ENCODE results near the gene UBE2I.
A peak's percentile ranks its signal among the peaks of the same experiment; 100 is the strongest.

UBE2I gene

GRCh38 chr16:1308036-1308976 is 1.1 kb upstream of the UBE2I start:
- Histone ChIP-seq H3K4me3 (ENCODE audit: low read depth, low read length) (peak overlapping the region; percentile 43), H3K27ac (peak overlapping the region; percentile 100), H3K36me3 (replicated peaks) (peaks cover 6% of the 10 kb centered on the region), H3K27me3 (replicated peaks) (no peaks in the 10 kb centered on the region)
- no peak for DNase-seq
- TF ChIP-seq CTCF (IDR thresholded peaks at IDR 0.05; ENCODE audit: low read depth, low read length, missing control alignments) = no peak
- in situ Hi-C loops (cut with HindIII; ENCODE audit: low pct_ligation_motif_present, low sequenced_read_pairs) = no loop called here

GRCh38 chr16:1309888-1310831 is 724 bp downstream of the UBE2I start:
- in situ Hi-C loops (cut with HindIII; ENCODE audit: low pct_ligation_motif_present, low sequenced_read_pairs) = no loop called here
- TF ChIP-seq CTCF (IDR thresholded peaks at IDR 0.05; ENCODE audit: low read depth, low read length, missing control alignments) = no peak
- peak; percentile 12 for DNase-seq

GRCh38 chr16:1310832-1311200 is 1.4 kb downstream of the UBE2I start:
- no peaks in the 10 kb centered on the region for H3K27me3 ChIP-seq (replicated peaks)
- in situ Hi-C loops (cut with HindIII; ENCODE audit: low pct_ligation_motif_present, low sequenced_read_pairs) = no loop called here
- no peak for TF ChIP-seq CTCF (IDR thresholded peaks at IDR 0.05; ENCODE audit: low read depth, low read length, missing control alignments)
- H3K36me3 ChIP-seq (replicated peaks) = peaks cover 25% of the 10 kb centered on the region
- peak overlapping the region; percentile 30 for H3K27ac ChIP-seq
- DNase-seq = no peak
- H3K4me3 ChIP-seq (ENCODE audit: low read depth, low read length) = peak overlapping the region; percentile 77

More at GRCh38 chr16:1309888-1310831, 724 bp downstream of the UBE2I start:
- Histone ChIP-seq H3K36me3 (replicated peaks) (peaks cover 19% of the 10 kb centered on the region), H3K4me3 (ENCODE audit: low read depth, low read length) (peak overlapping the region; percentile 77), H3K27me3 (replicated peaks) (no peaks in the 10 kb centered on the region), H3K27ac (peak overlapping the region; percentile 30)

- TF ChIP-seq CTCF (IDR thresholded peaks at IDR 0.05; ENCODE audit: low read depth, low read length, missing control alignments) = no peak
- DNase-seq = no peak
- Histone ChIP-seq H3K27ac (no peak overlapping the region), H3K36me3 (replicated peaks) (peaks cover 30% of the 10 kb centered on the region), H3K4me3 (ENCODE audit: low read depth, low read length) (peak overlapping the region; percentile 77), H3K27me3 (replicated peaks) (no peaks in the 10 kb centered on the region)
- in situ Hi-C loops (cut with HindIII; ENCODE audit: low pct_ligation_motif_present, low sequenced_read_pairs) = no loop called here
Measured at GRCh38 chr16:1311212-1311737, 1.8 kb downstream of the UBE2I start.

GRCh38 chr16:1311738-1312466 is 2.5 kb downstream of the UBE2I start:
- no peak overlapping the region for H3K27ac ChIP-seq
- in situ Hi-C loops (cut with HindIII; ENCODE audit: low pct_ligation_motif_present, low sequenced_read_pairs) = no loop called here
- no peaks in the 10 kb centered on the region for H3K27me3 ChIP-seq (replicated peaks)
- no peak for DNase-seq
- H3K4me3 ChIP-seq (ENCODE audit: low read depth, low read length) = peak overlapping the region; percentile 77
- no peak for TF ChIP-seq CTCF (IDR thresholded peaks at IDR 0.05; ENCODE audit: low read depth, low read length, missing control alignments)
- H3K36me3 ChIP-seq (replicated peaks) = peaks cover 36% of the 10 kb centered on the region
